Common myeloid progenitor, CD34-positive (primary cell): ENCODE results near the gene INSYN1.

Source experiments
- CTCF ChIA-PET: fragments of 350-600 bp; sonication (Branson Sonifier 250); formaldehyde crosslinking; loops from one replicate; lab custom pipeline; 2021; ENCODE audit warnings: antibody characterized with exemption; lab: Charles Lee
- POLR2A ChIA-PET: fragments of 350-600 bp; sonication (Branson Sonifier 250); formaldehyde crosslinking; loops from one replicate; lab custom pipeline; 2021; ENCODE audit warnings: antibody characterized with exemption; lab: Charles Lee
- DNase-seq, 3 donors: peaks; one replicate each; pipeline versions ENCODE4 v3.0.0 to v3.0.0-alpha.2; 2013
- H3K27ac ChIP-seq, 2 experiments: 1 replicate in 1 of 2; 2 replicates in 1 of 2; pipeline ENCODE4 v1.7.0; 2013; ENCODE audit warnings: inconsistent platforms in 2 of 2, low read length in 2 of 2, mild to moderate bottlenecking in 2 of 2, low read depth in 1 of 2, moderate library complexity in 1 of 2; ENCODE audit not compliant: severe bottlenecking in 2 of 2, insufficient read depth in 1 of 2, poor library complexity in 1 of 2
- H3K27me3 ChIP-seq, 5 experiments: replicated peaks in 2 of 5; 1 replicate in 3 of 5; 2 replicates in 2 of 5; pipeline versions ENCODE4 v1.6.1 to v1.7.0; 2013; ENCODE audit warnings: low read length in 4 of 5, mild to moderate bottlenecking in 2 of 5, moderate library complexity in 2 of 5, inconsistent platforms in 1 of 5; ENCODE audit not compliant: insufficient read depth in 5 of 5, control insufficient read depth in 4 of 5
- H3K36me3 ChIP-seq, 4 experiments: 1 replicate in 2 of 4; 2 replicates in 2 of 4; pipeline versions ENCODE4 v1.6.1 to v1.7.0; 2013; ENCODE audit warnings: low read length in 3 of 4, control low read depth in 1 of 4, mild to moderate bottlenecking in 1 of 4; ENCODE audit not compliant: control insufficient read depth in 4 of 4, insufficient read depth in 4 of 4
- H3K4me1 ChIP-seq, 4 experiments: 1 replicate in 3 of 4; 2 replicates in 1 of 4; pipeline versions ENCODE4 v1.6.1 to v1.7.1; 2013; ENCODE audit warnings: low read length in 3 of 4, mild to moderate bottlenecking in 3 of 4, control low read depth in 1 of 4, inconsistent platforms in 1 of 4, moderate library complexity in 1 of 4; ENCODE audit not compliant: control insufficient read depth in 4 of 4, insufficient read depth in 4 of 4; ENCODE audit errors: control extremely low read depth in 1 of 4
- H3K4me3 ChIP-seq, 7 experiments: 1 replicate in 4 of 7; 2 replicates in 3 of 7; pipeline versions ENCODE4 v1.5.1 to v1.7.0; 2013; ENCODE audit warnings: mild to moderate bottlenecking in 7 of 7, low read length in 6 of 7, moderate library complexity in 6 of 7, inconsistent platforms in 2 of 7, low read depth in 2 of 7, control low read depth in 1 of 7; ENCODE audit not compliant: insufficient read depth in 4 of 7, control insufficient read depth in 1 of 7; ENCODE audit errors: extremely low read depth in 1 of 7
- H3K9me3 ChIP-seq, 5 experiments: 1 replicate in 4 of 5; 2 replicates in 1 of 5; pipeline versions ENCODE4 v1.6.1 to v1.7.1; 2013; ENCODE audit warnings: low read length in 4 of 5, mild to moderate bottlenecking in 2 of 5, inconsistent platforms in 1 of 5, low read depth in 1 of 5, moderate library complexity in 1 of 5; ENCODE audit not compliant: control insufficient read depth in 4 of 5, insufficient read depth in 2 of 5; ENCODE audit errors: control extremely low read depth in 1 of 5
- WGBS: methylation state at CpG from one replicate; pipeline ENCODE4 v1.1.5; 2013; ENCODE audit not compliant: insufficient coverage; 5-methylcytosine and 5-hydroxymethylcytosine counted together

The INSYN1 gene

DNA sequence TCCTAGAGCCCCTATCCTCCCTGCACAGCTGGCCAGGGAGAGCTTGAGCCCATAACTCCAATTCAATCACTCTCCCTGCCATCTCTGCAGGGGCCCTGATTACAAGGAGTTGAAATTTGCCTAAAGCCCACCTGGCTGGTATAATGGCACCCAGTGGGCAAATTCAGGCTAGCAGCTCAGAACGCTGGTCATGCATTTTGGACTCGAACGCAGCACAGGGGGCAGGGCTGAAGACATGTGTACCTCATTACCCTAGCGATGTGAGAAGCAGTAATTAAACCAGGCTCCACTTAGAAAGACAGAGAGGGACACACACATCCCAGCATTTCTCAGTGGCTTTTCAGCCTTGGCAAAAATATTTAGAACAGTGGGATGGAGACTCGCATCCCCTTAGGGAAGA, 3.2 kb downstream of the INSYN1 start:
- 94% methylated on average over 5 of the region's 5 CpGs for WGBS
- H3K27me3 ChIP-seq = peaks cover 2 to 97% (median 23%) of the 10 kb centered on the region in 5 experiments
- POLR2A ChIA-PET = no interaction called here

DNA sequence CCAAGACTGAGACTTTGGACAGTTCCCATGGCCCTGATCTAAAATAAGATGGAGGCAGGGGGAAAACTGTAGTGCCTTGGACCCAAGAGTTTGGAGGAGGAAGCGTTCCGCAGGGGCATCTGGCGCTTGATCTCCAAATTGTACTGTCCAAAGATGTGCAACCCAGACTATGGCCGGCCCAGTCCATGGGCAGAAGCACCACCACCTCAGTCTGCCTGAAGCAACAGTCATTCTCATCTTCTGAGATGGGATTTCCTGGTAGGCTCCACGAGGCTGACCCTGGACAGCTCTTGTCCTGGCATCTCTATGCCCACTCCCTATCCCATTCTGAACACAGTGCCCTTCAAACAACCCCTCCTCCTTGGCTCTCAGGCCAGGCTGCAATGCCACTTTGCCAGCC, 3.6 kb downstream of the INSYN1 start:
- 88% methylated on average over 5 of the region's 5 CpGs for WGBS
- ChIA-PET POLR2A (no interaction called here), CTCF (no interaction called here)
- no peak for DNase-seq
- Histone ChIP-seq H3K9me3 (no peaks in the 10 kb centered on the region), H3K36me3 (no peaks in the 10 kb centered on the region), H3K27me3 (peaks cover 2 to 97% (median 24%) of the 10 kb centered on the region in 5 experiments), H3K27ac (no peak overlapping the region), H3K4me1 (peaks cover 0 to 11% (median 5%) of the 10 kb centered on the region in 4 experiments), H3K4me3 (no peak overlapping the region)

More for the DNA sequence above, 3.2 kb downstream of the INSYN1 start:
- Histone ChIP-seq H3K9me3 (no peaks in the 10 kb centered on the region), H3K4me3 (no peak overlapping the region), H3K36me3 (no peaks in the 10 kb centered on the region), H3K27ac (no peak overlapping the region), H3K4me1 (peaks cover 0 to 11% (median 5%) of the 10 kb centered on the region in 4 experiments)
- no peak for DNase-seq
- CTCF ChIA-PET = no interaction called here

DNA sequence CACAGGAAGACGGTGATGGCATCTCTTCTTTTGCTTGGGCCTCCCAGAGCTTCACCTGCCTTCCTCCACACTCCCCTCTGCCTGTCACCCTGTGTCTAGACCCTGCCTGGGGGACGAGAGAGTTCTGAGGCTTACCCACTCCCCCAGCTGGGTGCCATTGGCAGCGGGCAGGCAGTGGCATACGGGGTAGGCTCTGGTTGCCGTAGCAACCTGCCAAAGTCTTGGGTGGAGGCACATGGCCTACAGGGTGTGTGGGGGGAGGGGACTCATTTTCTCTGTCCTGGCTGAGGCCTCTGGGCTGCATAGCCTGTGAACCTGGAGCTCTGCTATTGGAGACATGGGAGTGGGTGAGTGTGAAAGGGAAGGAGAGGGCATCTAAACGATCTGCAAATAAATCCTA, 4.4 kb downstream of the INSYN1 start:
- H3K9me3 ChIP-seq = no peaks in the 10 kb centered on the region
- no peaks in the 10 kb centered on the region for H3K36me3 ChIP-seq
- H3K27me3 ChIP-seq = peaks cover 2 to 90% (median 24%) of the 10 kb centered on the region in 5 experiments
- CTCF ChIA-PET = no interaction called here
- no peak for DNase-seq
- no peak overlapping the region for H3K27ac ChIP-seq
- POLR2A ChIA-PET = no interaction called here
- WGBS = 83% methylated on average over 2 of the region's 6 CpGs
- H3K4me3 ChIP-seq = no peak overlapping the region
- peaks cover 0 to 11% (median 5%) of the 10 kb centered on the region in 4 experiments for H3K4me1 ChIP-seq

DNA sequence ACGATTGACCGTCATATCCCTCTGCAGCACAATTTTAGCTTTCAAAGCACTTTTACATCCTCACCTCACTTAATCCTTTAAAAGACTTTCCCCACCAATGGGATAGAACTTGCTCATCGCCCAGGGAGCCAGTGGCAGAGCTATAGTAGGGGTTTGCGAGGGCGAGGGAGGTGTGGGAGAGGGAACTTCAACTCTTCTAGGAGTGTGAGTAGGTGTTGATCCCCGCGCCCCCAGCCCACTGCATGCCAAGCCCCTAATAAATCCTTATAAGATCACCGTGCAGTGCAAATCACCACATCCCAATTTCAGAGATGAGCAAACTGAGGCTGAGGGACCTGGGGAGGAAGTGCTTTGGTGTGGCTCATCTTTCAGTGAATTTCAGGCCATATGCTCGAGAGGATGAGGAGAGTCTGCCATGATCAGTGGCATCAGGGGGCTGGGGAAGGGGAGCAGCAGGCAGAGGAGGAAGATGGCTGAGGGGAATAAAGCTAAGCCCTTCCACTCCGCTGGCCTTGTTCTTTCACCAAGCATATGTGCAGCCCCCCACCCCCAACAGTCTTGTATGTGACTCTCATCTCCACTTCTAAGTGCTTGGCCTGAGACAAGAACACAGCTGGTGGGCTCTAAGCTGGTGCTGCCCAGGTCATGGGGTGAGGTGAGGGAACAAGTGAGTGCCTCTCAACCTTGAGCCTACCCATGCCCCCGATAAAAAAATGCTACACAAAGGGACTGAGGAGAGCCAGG, 5.1 kb downstream of the INSYN1 start:
- WGBS = 77% methylated on average over 5 of the region's 11 CpGs
- DNase-seq = no peak
- no peaks in the 10 kb centered on the region for H3K36me3 ChIP-seq
- CTCF ChIA-PET = no interaction called here
- no peak overlapping the region for H3K4me3 ChIP-seq
- no peaks in the 10 kb centered on the region for H3K9me3 ChIP-seq
- POLR2A ChIA-PET = no interaction called here
- H3K27ac ChIP-seq = no peak overlapping the region
- H3K4me1 ChIP-seq = peaks cover 0 to 9% (median 4%) of the 10 kb centered on the region in 4 experiments
- H3K27me3 ChIP-seq = peaks cover 2 to 83% (median 23%) of the 10 kb centered on the region in 5 experiments

DNA sequence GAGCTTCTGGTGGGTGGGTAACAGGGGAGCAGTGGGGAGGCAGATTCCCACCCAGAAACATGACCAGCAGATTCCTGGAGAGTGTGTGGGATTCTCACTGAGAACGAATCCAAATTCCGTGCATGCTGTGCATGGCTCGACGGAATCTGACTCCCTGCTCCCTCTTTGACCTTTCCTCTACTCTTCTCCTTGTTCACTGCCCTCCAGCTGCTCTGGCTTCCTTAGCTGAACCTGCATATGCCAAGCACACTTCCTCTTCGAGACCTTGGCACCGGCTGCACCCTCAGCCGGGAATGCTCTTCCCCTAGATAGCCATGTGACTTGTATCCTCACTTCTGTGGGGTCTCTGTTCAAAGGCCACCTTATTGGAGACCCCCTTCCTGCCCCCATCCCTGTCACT, 6.3 kb downstream of the INSYN1 start:
- Histone ChIP-seq H3K27ac (no peak overlapping the region), H3K27me3 (peaks cover 2 to 73% (median 23%) of the 10 kb centered on the region in 5 experiments), H3K9me3 (no peaks in the 10 kb centered on the region), H3K4me1 (peaks cover 0 to under 1% (median under 1%) of the 10 kb centered on the region in 4 experiments), H3K4me3 (no peak overlapping the region), H3K36me3 (no peaks in the 10 kb centered on the region)
- ChIA-PET CTCF (no interaction called here), POLR2A (no interaction called here)
- DNase-seq = peak in 1 of 3 donors; percentile 10
- 29% methylated on average over 7 of the region's 7 CpGs for WGBS

DNA sequence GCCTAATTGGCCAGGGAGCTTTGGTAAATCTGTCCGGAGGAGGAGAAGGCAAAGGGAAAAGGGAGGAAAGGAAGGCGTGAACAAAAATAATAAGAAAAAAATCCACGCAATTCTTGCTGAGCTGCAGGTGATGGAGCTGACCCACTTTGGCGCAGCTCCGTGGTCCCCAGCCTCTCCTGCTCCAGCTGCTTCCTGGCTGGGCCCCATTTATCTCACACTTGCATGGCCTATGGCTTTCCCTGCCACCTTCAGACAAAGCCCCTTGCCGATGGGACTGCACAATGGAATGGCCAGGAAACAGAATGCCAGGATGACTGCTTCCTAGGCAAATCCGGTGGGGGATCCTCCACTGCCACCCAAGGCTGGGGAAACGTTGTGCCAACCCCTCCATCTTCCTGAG, 6.9 kb downstream of the INSYN1 start:
- Histone ChIP-seq H3K4me3 (no peak overlapping the region), H3K36me3 (no peaks in the 10 kb centered on the region), H3K27ac (no peak overlapping the region), H3K9me3 (no peaks in the 10 kb centered on the region), H3K4me1 (no peaks in the 10 kb centered on the region), H3K27me3 (peaks cover under 1 to 70% (median 21%) of the 10 kb centered on the region in 5 experiments)
- CTCF ChIA-PET = no interaction called here
- no peak for DNase-seq
- POLR2A ChIA-PET = no interaction called here
- 44% methylated on average over 8 of the region's 8 CpGs for WGBS

DNA sequence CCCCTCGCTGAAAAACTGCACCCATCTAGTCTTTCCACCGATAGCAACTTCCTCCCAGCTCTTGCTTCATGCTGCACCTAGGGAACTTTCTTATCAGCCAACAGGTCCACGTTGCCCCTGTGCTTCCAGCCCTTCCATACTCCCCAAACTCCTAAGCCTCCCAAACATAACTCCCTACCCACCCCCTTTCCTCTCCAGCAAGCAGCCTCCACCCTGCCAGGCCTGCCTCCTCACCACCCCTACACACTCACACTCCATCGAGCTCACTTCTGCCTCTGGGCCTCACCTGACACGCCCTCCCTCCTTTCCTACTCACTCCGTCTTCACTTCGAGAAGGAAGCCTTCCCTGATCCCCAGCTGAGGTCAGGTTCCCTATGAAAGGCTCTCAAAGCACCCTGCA, 8.1 kb downstream of the INSYN1 start:
- no peaks in the 10 kb centered on the region for H3K36me3 ChIP-seq
- DNase-seq = no peak
- no peak overlapping the region for H3K4me3 ChIP-seq
- ChIA-PET CTCF (no interaction called here), POLR2A (no interaction called here)
- H3K27ac ChIP-seq = no peak overlapping the region
- H3K4me1 ChIP-seq = no peaks in the 10 kb centered on the region
- H3K27me3 ChIP-seq = peaks cover 0 to 58% (median 19%) of the 10 kb centered on the region in 5 experiments
- no peaks in the 10 kb centered on the region for H3K9me3 ChIP-seq
- 56% methylated on average over 7 of the region's 7 CpGs for WGBS
